GM18870 (cell line): ENCODE data around the gene SELENOP.
"Not testable (repeated sequence)": the region's sequence is repeated elsewhere in the genome, so short reads cannot be mapped to it uniquely, and the experiment has no call there.

Source experiments
- ATAC-seq: cut with Tn5 transposase; IDR thresholded peaks from one replicate; pipeline ENCODE4 v1.9.1; 2021; ENCODE audit warnings: moderate library complexity; ENCODE audit not compliant: unreplicated experiment

SELENOP gene

DNA sequence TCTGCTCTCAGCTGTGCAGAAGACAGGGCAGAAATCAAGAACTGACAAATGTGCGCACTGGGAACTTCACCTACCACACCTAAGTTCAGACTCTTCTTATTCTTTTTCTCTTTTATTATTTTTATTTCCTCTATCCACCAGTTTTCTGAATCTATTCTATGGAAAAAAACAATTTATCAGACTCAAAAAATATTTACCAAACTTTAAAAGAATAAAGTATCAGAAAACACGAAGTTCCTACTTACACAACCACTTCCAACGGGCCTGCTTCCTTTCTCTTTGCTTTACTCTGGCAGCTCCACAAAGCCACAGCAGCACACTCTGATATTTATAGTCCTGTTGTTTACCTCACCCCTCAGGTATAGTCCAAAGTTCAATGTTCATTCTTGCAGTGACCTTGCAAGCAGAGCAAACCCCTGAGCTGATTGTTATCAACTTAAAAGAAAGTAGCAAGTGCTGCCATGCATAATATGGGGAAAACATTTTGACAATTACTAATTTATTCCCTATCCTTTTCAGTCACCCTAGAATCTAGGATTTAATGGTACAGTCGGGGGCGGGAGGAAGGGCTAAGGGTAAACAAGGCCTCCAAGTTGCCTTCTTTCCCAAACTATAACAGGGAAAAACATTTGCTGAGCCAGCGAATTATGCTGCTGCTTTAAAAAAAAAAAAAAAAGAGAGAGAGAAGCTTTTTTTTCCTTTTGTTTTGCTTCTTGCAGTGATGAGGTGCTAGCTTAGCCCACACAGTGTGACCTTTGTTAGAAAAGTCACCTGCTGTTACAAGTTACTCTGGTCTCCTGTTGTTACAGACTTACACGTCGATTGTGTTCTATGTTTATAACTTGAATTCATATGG, at the start of gene SELENOP:
Gene SELENOP (minus strand): TSS at position 302 of the 856 bp plus-strand sequence. CDS start 3,539 bp downstream, outside the sequence.
- peak; percentile 66 for ATAC-seq

- ATAC-seq: no peak
Observed at GRCh38 chr5:42858687-42859086, 47.0 kb upstream of the SELENOP start.

GRCh38 chr5:42858031-42858643, 46.4 kb upstream of the SELENOP start:
- no peak for ATAC-seq

GRCh38 chr5:42855811-42856210, 44.1 kb upstream of the SELENOP start:
- ATAC-seq: no peak

DNA sequence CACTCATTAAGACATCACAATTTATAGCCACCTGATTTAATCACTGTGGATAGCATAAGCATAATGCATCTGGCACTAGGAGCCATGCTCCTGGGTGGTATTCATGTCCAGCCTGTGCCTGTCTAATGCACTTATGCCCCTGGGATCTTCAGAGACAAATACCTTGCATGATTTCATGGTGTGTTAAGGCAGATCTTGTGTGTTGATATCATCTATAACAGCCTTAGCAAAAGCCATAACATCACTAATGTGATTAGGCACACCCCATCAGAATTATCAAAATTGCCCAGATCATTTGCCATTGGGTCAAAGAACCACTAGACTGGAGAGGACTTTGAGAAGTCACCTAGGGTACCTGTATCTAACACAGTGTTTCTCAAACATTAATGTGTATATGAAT, 43.7 kb upstream of the SELENOP start:
- ATAC-seq: no peak

DNA sequence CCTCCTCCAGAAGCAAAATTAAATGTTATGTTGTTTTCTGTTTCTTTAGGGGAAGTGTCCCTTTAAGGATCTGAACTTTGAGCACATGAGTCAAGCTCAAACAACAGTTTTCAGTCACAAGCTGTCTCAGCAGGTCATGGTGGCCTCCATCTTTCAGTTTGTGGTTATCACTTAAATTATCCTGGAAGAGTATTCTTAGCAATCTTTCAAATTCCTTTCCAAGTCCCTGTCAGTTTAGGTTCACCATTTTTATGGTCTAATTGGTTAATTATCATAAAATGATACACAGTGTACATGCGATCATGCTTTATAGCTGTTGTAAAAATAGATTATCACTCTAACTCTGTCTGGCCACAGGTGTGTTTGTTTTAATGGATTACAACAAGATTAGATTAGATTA, 43.1 kb upstream of the SELENOP start:
- no peak for ATAC-seq

- ATAC-seq: no peak
Observed at GRCh38 chr5:42852826-42853225, 41.1 kb upstream of the SELENOP start.

- no peak for ATAC-seq
Observed at GRCh38 chr5:42851481-42851880, 39.8 kb upstream of the SELENOP start.

- no peak for ATAC-seq
Observed at GRCh38 chr5:42848545-42848944, 36.9 kb upstream of the SELENOP start.

DNA sequence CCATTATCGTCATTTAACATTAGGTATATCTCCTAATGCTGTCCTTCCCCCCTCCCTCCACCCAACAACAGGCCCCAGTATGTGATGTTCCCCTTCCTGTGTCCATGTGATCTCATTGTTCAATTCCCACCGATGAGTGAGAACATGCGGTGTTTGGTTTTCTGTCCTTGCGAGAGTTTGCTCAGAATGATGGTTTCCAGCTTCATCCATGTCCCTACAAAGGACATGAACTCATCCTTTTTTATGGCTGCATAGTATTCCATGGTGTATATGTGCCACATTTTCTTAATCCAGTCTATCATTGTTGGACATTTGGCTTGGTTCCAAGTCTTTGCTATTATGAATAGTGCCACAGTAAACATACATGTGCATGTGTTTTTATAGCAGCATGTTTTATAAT, 32.7 kb upstream of the SELENOP start:
- ATAC-seq: not testable (repeated sequence)

- ATAC-seq: no peak
Observed at GRCh38 chr5:42843675-42844292, 32.1 kb upstream of the SELENOP start.

DNA sequence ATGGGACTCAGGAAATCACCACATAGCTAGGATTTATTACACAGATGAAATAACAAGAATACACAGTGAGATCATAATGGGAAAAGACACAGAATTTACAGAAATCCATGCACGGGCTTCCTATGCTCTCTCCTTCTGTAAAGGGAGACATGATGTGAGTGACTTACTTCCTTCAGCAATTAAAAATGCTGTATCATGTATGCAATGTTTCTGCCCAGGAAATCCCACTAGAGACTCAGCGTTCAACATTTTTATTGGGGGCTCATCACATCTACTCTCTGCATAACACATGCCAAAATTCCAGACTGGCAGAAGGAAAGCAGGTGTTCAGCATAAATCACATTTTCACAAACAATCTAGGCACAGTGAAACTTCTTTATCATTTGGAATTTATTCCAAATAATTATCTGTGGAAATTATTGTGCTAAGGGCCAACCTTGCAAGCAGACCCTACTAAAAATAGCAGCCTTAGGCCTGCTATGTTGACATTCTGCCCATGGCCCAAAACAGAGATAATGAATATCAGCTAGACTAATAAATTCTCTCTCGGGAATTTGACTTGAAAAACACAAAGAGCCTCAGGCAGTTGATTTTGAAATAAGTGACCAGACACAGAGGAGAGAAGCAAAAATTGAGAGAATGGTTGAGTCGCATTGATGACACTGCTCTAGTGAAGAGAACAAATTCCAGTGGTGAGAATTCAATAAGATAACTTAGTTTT, 31.4 kb upstream of the SELENOP start:
- no peak for ATAC-seq

DNA sequence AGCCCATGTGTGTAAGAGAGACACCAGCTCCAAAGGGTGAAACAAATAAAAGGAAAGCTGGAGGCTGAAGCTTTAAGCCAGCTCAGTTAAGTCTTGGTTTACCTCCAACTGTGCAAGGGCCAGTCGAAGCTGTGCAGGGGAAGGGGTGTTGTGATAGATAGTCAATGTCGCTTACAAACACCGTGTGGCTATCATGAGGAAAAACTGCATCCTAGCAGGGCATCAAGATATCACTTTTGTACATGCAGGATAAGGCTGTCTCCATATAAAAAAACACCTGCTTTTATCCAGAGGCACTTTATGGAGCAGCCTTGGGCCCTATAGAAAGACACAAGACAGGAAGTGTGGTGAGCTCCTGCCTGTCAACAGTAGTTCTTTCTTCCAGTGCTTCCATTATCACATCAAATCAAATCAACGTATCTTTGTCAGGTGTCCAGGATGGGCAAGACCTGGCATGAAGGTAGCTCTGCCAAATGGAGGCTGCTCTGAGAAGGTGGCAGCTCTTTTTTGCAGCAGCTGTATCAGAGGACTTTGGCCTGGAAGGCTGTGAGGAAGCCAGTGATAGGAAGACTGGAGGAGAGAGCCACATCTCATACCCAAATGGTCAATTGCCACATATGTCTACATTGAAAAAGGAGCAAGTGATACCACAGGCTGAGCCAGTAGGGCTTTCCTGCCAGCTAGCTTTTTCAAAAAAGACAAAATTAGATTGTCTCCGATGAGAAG, 29.3 kb upstream of the SELENOP start:
- ATAC-seq: no peak

DNA sequence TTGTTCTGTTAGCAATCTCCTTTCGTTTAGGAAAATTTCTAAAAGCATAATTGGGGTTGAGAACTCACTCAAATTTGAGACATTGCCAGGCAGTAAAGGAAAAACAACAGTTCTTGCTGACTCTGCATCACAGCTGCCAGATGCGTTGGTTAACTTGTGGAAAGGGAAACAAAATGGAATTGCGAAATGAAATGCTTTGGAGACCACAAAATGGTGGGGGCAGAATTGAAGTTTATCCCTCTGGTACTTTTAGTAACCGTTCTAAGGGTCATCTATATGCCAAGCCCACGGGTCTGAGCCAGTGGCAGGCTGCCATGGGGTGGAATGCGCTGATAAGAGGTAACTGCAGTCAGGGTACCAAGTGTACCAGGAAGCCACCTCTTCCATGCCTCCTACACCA, 28.6 kb upstream of the SELENOP start:
- no peak for ATAC-seq

- ATAC-seq: no peak
Observed at GRCh38 chr5:42839196-42839595, 27.5 kb upstream of the SELENOP start.

DNA sequence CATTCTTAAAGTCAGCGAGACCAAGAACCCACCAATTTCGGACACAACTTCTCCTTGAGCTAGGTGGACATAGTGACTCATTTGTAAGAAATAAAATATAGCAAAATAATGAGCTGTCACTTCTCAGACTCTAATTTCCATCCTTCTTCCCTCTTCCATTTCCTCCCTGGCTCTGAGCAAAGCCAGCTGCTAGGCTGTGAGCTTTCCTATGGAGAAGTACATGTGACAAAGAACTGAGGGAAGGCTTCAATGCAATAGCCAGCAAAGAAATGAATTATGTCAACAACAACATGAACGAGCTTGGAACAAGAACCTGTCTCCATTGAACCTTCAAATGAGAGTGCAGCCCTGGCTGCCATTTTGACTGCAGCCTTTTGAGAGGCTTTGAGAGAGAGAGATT, 25.9 kb upstream of the SELENOP start:
- no peak for ATAC-seq

- ATAC-seq: no peak
Observed at GRCh38 chr5:42836070-42836769, 24.5 kb upstream of the SELENOP start.

GRCh38 chr5:42832060-42832459, 20.4 kb upstream of the SELENOP start:
- no peak for ATAC-seq

GRCh38 chr5:42830924-42831323, 19.2 kb upstream of the SELENOP start:
- no peak for ATAC-seq

DNA sequence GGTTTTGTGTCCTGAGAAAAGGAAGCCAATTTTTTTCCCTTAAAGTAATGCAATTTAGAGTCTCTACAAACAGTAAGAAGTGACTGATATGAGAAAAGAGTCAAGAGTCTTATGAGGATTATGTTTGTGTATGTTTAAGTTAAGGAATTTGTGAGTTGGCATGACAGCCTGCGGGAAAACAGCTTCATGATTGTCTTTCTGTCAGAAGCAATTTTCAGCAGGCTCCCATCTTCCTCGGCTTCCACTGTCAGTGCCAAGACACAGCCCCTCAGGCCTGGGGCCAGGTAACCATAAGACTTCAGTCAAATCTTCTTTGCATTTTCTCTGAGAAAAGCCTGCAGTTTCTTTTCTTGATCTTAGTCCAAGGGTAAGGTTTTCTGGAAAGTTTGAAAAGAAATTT, 17.0 kb upstream of the SELENOP start:
- no peak for ATAC-seq
